Ecto neural progenitor cell (in vitro differentiated cells): Measurements from ENCODE around the gene TSPAN15.

Experiments
- DNase-seq: peaks from one replicate; pipeline ENCODE4 v3.0.0-alpha.2; 2018; ENCODE audit warnings: low spot score

Gene TSPAN15

GRCh38 chr10:69417542-69417941 is 33.7 kb upstream of the TSPAN15 start:
- DNase-seq = no peak

- no peak for DNase-seq
These were observed 33.1 kb upstream of the TSPAN15 start for GRCh38 chr10:69418052-69418752.

- no peak for DNase-seq
These were observed 32.0 kb upstream of the TSPAN15 start for GRCh38 chr10:69419096-69419743.

- DNase-seq = no peak
These were observed 31.5 kb upstream of the TSPAN15 start for GRCh38 chr10:69419744-69420126.

- no peak for DNase-seq
These were observed 29.5 kb upstream of the TSPAN15 start for GRCh38 chr10:69421611-69422308.

GRCh38 chr10:69422676-69423075 is 28.6 kb upstream of the TSPAN15 start:
- DNase-seq = no peak

GRCh38 chr10:69425041-69425440 is 26.2 kb upstream of the TSPAN15 start:
- DNase-seq = no peak

GRCh38 chr10:69425511-69426298 is 25.6 kb upstream of the TSPAN15 start:
- DNase-seq = no peak

GRCh38 chr10:69426376-69426727 is 24.9 kb upstream of the TSPAN15 start:
- DNase-seq = no peak

- no peak for DNase-seq
These were observed 23.1 kb upstream of the TSPAN15 start for GRCh38 chr10:69428165-69428564.

- no peak for DNase-seq
These were observed 17.1 kb upstream of the TSPAN15 start for GRCh38 chr10:69434169-69434568.

- DNase-seq = no peak
These were observed 16.3 kb upstream of the TSPAN15 start for GRCh38 chr10:69434926-69435325.

- no peak for DNase-seq
These were observed 15.2 kb upstream of the TSPAN15 start for GRCh38 chr10:69435966-69436520.

- DNase-seq = no peak
These were observed 13.7 kb upstream of the TSPAN15 start for GRCh38 chr10:69437321-69438259.

- no peak for DNase-seq
These were observed 12.5 kb upstream of the TSPAN15 start for GRCh38 chr10:69438536-69439349.

- DNase-seq = no peak
These were observed 11.9 kb upstream of the TSPAN15 start for GRCh38 chr10:69439350-69439739.

- no peak for DNase-seq
These were observed 11.3 kb upstream of the TSPAN15 start for GRCh38 chr10:69439813-69440506.

GRCh38 chr10:69443354-69443753 is 7.9 kb upstream of the TSPAN15 start:
- no peak for DNase-seq

- DNase-seq = no peak
These were observed 6.2 kb upstream of the TSPAN15 start for GRCh38 chr10:69445041-69445440.

GRCh38 chr10:69446229-69446628 is 5.0 kb upstream of the TSPAN15 start:
- DNase-seq = no peak
